OCI-LY1 (cell line): ENCODE data around the gene TRPM3.

Experiments used
- CTCF ChIP-seq: fragments of 200-600 bp; sonication (generic), shearing (Covaris generic); IDR thresholded peaks from 2 replicates; pipeline ENCODE4 v1.5.1; 2017; ENCODE audit warnings: mild to moderate bottlenecking, antibody characterized with exemption, low read length, moderate library complexity, mixed read lengths
- EZH2 ChIP-seq: fragments of 200-600 bp; sonication (generic), shearing (Covaris generic); IDR thresholded peaks from 2 replicates; pipeline ENCODE4 v1.8.0; 2017; ENCODE audit warnings: borderline replicate concordance, mixed run types, mild to moderate bottlenecking, antibody characterized with exemption, low read length, moderate library complexity, mixed read lengths

GRCh38 chr9:70495514-70495913 lies 625.9 kb downstream of the TRPM3 start:
- no peak for TF ChIP-seq EZH2
- TF ChIP-seq CTCF: no peak
